ENCODE results near the gene SLC16A13. TPM values are rescaled to one million over a fixed set of nuclear protein-coding genes. Genes with fewer than 3 reads are reported as not detected.

The SLC16A13 gene
- total RNA-seq, 1 experiment from 2014 or later = 11.7 TPM

DNA sequence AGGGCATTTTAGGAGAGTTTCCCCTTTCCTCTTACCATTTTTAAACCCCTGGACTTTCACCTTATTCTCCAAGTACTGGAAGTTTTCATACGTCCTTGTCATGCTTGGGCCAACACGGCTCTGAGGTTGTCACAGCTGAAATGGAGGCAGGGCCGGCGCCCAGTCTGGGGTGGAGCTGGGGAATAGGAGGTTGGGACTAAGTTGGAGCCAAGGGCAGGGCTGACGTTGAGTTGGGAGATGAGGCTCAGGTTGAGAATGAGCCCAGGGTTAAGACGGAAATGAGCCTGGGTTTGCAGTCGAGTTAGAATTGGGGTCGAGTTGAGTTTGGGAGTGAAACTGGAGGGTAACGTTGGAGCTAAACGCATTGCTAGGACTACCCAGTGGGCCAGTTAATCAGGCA, 42.9 kb downstream of the SLC16A13 start:
- TF ChIP-seq, protein P1, sequence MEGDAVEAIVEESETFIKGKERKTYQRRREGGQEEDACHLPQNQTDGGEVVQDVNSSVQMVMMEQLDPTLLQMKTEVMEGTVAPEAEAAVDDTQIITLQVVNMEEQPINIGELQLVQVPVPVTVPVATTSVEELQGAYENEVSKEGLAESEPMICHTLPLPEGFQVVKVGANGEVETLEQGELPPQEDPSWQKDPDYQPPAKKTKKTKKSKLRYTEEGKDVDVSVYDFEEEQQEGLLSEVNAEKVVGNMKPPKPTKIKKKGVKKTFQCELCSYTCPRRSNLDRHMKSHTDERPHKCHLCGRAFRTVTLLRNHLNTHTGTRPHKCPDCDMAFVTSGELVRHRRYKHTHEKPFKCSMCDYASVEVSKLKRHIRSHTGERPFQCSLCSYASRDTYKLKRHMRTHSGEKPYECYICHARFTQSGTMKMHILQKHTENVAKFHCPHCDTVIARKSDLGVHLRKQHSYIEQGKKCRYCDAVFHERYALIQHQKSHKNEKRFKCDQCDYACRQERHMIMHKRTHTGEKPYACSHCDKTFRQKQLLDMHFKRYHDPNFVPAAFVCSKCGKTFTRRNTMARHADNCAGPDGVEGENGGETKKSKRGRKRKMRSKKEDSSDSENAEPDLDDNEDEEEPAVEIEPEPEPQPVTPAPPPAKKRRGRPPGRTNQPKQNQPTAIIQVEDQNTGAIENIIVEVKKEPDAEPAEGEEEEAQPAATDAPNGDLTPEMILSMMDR (conservative IDR thresholded peaks at IDR 0.05; ENCODE audit: low read depth, low read length) = no peak
- TF ChIP-seq EZH2 (IDR thresholded peaks at IDR 0.05; ENCODE audit: borderline replicate concordance, low read depth, low read length, poor library complexity, severe bottlenecking) = no peak
- Histone ChIP-seq H3K27ac (ENCODE audit: low read depth, low read length, poor library complexity, severe bottlenecking) (no peak overlapping the region), H3K36me3 (ENCODE audit: insufficient read depth, low read length, poor library complexity, severe bottlenecking) (no peaks in the 10 kb centered on the region), H3K27me3 (replicated peaks; ENCODE audit: insufficient read depth, low read depth, low read length, poor library complexity) (no peaks in the 10 kb centered on the region), H3K9me3 (ENCODE audit: low read depth, low read length, poor library complexity, severe bottlenecking) (no peaks in the 10 kb centered on the region), H3K4me3 (ENCODE audit: low read depth, low read length, poor library complexity, severe bottlenecking) (no peak overlapping the region), H3K4me1 (ENCODE audit: insufficient read depth, low read length, poor library complexity, severe bottlenecking) (no peaks in the 10 kb centered on the region)
- CTCF ChIA-PET = no interaction called here
- DNase-seq (ENCODE audit: low spot score) = no peak
- intact Hi-C loops (cut with micrococcal nuclease; ENCODE audit: unreplicated experiment) = no loop called here
- POLR2A ChIA-PET (ENCODE audit: low non-redundant PET) = no interaction called here
- no TSS peak for BruUV-seq (replicated peaks)

DNA sequence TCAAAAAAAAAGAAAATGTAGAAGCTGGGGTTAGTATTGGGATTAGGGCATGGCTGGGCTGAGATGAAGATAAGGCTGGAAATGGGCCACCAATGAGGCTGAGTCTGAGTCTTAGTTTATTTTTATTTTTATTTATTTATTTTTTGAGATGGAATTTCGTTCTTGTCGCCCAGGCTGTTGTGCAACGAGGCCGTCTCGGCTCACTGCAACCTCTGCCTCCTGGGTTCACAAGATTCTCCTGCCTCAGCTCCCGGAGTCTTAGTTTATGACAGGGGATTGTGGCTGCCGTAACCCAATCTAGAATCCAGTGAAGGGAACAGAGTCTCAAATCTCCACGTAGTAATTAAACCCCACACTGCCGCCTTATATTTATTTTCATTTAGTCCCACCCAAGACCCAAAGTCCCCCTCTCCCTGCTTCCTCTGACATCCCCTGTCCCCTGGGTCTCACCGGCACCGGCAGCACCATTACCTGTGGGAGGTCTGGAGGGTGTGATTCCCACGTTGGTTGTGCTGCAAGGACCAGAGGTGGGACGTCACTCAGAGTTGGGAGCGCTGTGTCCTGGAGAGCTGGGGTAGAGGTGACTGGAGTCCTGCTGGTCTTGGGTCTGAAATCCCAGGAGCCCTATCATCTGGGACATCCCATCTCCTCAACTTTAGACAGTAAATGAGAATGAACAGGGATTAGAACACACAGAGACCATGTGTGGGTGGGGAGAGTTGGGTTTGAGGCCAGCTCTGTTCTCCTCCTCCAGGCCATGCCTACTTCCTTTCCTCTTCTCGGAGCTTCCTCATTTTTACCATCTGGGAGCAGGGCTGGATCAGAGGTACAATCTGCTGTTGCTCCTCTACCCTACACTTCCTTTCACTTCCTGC, 44.0 kb downstream of the SLC16A13 start, which contains the start of gene CLEC10A:
CLEC10A (minus strand) TSS at position 671 of the 875 bp plus-strand sequence. CDS start 1,439 bp downstream, outside the sequence.
- BruUV-seq (replicated peaks) = no TSS peak
- no peak within 1 kb of the TSS for H3K27ac ChIP-seq (ENCODE audit: low read depth, low read length, poor library complexity, severe bottlenecking)
- H3K36me3 ChIP-seq (ENCODE audit: insufficient read depth, low read length, poor library complexity, severe bottlenecking) = no peaks in the 10 kb centered on the region
- ChIA-PET CTCF (no interaction called here), POLR2A (ENCODE audit: low non-redundant PET) (no interaction called here)
- TF ChIP-seq, protein P1 (conservative IDR thresholded peaks at IDR 0.05; ENCODE audit: low read depth, low read length) = no peak
- TF ChIP-seq EZH2 (IDR thresholded peaks at IDR 0.05; ENCODE audit: borderline replicate concordance, low read depth, low read length, poor library complexity, severe bottlenecking) = no peak
- peaks cover 4% of the 10 kb centered on the region for H3K4me1 ChIP-seq (ENCODE audit: insufficient read depth, low read length, poor library complexity, severe bottlenecking)
- intact Hi-C loops (cut with micrococcal nuclease; ENCODE audit: unreplicated experiment) = no loop called here
- DNase-seq (ENCODE audit: low spot score) = no peak
- H3K9me3 ChIP-seq (ENCODE audit: low read depth, low read length, poor library complexity, severe bottlenecking) = no peaks in the 10 kb centered on the region
- no peak within 1 kb of the TSS for H3K4me3 ChIP-seq (ENCODE audit: low read depth, low read length, poor library complexity, severe bottlenecking)
- H3K27me3 ChIP-seq (replicated peaks; ENCODE audit: insufficient read depth, low read depth, low read length, poor library complexity) = no peaks in the 10 kb centered on the region

DNA sequence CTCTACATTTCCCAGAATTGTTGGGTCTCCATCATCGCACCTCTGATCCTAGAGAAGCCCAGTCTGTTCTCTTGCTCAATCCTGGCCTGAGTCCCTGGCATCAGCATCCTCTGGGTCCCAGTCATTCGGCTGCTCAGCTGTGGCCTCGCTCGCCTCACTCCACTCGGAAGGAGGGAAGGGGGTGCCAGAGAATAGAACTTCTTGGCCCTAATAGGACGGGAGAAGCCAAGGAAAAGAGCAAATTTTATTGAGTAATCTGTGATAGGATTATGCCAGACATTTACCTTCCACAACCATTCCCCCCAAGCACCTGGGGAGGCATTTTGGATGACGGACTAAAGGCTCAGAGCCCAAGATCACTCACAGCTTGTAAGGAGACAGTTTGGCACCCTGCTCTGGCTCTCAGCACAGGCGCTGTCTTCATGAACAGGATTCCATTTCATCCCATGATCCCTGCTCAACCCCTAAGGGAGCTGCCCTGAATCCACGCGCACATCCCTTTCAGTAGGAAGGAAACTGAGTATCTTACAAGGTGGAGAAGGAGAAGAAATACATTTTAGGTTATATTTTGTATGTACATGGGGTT, 44.7 kb downstream of the SLC16A13 start:
- intact Hi-C loops (cut with micrococcal nuclease; ENCODE audit: unreplicated experiment) = no loop called here
- Histone ChIP-seq H3K36me3 (ENCODE audit: insufficient read depth, low read length, poor library complexity, severe bottlenecking) (no peaks in the 10 kb centered on the region), H3K9me3 (ENCODE audit: low read depth, low read length, poor library complexity, severe bottlenecking) (no peaks in the 10 kb centered on the region), H3K27ac (ENCODE audit: low read depth, low read length, poor library complexity, severe bottlenecking) (no peak overlapping the region), H3K4me3 (ENCODE audit: low read depth, low read length, poor library complexity, severe bottlenecking) (no peak overlapping the region), H3K27me3 (replicated peaks; ENCODE audit: insufficient read depth, low read depth, low read length, poor library complexity) (no peaks in the 10 kb centered on the region), H3K4me1 (ENCODE audit: insufficient read depth, low read length, poor library complexity, severe bottlenecking) (peaks cover 4% of the 10 kb centered on the region)
- BruUV-seq (replicated peaks) = no TSS peak
- CTCF ChIA-PET = no interaction called here
- DNase-seq (ENCODE audit: low spot score) = no peak
- TF ChIP-seq, protein P1 (conservative IDR thresholded peaks at IDR 0.05; ENCODE audit: low read depth, low read length) = no peak
- no peak for TF ChIP-seq EZH2 (IDR thresholded peaks at IDR 0.05; ENCODE audit: borderline replicate concordance, low read depth, low read length, poor library complexity, severe bottlenecking)
- POLR2A ChIA-PET (ENCODE audit: low non-redundant PET) = no interaction called here
